HFF-Myc (cell line): ENCODE results near the gene RPUSD1.
"Not testable (repeated sequence)": the region's sequence is repeated elsewhere in the genome, so short reads cannot be mapped to it uniquely, and the experiment has no call there.

Experiments
- DNase-seq: peaks from one replicate; pipeline ENCODE4 v3.0.0-alpha.2; 2011; ENCODE audit warnings: low read depth; ENCODE audit errors: extremely low read depth
- H3K4me3 ChIP-seq: replicated peaks from 2 replicates; pipeline ENCODE4 v1.5.1; 2011; ENCODE audit warnings: low read depth, mild to moderate bottlenecking, control low read depth, low read length
- TF ChIP-seq, protein P1 (sequence below): IDR thresholded peaks from 2 replicates; pipeline ENCODE4 v1.5.1; 2012; ENCODE audit warnings: mild to moderate bottlenecking, low read depth, low read length, control low read depth; ENCODE audit errors: missing control alignments

RPUSD1 gene, protein sequence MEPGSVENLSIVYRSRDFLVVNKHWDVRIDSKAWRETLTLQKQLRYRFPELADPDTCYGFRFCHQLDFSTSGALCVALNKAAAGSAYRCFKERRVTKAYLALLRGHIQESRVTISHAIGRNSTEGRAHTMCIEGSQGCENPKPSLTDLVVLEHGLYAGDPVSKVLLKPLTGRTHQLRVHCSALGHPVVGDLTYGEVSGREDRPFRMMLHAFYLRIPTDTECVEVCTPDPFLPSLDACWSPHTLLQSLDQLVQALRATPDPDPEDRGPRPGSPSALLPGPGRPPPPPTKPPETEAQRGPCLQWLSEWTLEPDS

DNA sequence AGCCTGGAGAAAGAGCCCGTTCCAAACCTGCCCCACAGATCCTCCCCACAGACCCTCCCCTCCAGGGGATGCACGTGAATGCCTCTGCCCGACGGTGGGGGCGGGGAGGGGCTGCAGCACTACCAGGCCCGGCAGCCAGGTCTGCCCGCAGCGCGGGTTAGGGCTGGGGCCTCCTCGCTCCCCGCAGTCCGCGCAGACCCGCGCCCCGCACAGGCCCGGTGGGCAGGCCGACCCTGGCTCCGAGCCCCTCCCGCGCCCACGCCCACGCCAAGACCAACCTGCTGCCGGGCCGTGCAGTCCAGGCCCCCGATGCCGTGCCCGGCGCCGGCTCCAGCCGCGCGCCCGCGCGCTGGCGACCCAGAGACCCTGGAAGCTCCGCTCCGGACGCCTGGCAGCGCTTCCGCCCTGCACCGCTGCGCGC is at the start of gene RPUSD1:
RPUSD1 (minus strand) TSS at position 404 of the 421 bp plus-strand sequence. CDS start 644 bp downstream, outside the sequence.
- TF ChIP-seq, protein P1, sequence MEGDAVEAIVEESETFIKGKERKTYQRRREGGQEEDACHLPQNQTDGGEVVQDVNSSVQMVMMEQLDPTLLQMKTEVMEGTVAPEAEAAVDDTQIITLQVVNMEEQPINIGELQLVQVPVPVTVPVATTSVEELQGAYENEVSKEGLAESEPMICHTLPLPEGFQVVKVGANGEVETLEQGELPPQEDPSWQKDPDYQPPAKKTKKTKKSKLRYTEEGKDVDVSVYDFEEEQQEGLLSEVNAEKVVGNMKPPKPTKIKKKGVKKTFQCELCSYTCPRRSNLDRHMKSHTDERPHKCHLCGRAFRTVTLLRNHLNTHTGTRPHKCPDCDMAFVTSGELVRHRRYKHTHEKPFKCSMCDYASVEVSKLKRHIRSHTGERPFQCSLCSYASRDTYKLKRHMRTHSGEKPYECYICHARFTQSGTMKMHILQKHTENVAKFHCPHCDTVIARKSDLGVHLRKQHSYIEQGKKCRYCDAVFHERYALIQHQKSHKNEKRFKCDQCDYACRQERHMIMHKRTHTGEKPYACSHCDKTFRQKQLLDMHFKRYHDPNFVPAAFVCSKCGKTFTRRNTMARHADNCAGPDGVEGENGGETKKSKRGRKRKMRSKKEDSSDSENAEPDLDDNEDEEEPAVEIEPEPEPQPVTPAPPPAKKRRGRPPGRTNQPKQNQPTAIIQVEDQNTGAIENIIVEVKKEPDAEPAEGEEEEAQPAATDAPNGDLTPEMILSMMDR: no peak
- peak within 1 kb of the TSS; percentile 91 for H3K4me3 ChIP-seq
- no peak for DNase-seq

DNA sequence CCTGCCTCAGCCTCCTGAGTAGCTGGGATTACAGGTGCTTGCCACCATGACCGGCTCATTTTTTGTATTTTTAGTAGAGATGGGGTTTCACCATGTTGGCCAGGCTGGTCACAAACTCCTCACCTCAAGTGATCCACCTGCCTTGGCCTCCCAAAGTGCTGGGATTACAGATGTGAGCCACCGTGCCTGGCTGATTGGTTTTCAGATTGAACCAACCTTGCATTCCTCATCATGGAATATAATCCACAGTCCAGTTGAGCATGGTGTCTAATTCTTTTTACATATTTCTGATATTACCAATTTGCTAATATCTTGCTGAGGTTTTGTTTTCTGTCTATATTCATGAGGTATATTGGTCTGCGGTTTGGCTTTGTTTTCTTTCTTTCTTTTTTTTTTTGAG is 48.6 kb upstream of the RPUSD1 start:
- not testable (repeated sequence) for DNase-seq, H3K4me3 ChIP-seq

DNA sequence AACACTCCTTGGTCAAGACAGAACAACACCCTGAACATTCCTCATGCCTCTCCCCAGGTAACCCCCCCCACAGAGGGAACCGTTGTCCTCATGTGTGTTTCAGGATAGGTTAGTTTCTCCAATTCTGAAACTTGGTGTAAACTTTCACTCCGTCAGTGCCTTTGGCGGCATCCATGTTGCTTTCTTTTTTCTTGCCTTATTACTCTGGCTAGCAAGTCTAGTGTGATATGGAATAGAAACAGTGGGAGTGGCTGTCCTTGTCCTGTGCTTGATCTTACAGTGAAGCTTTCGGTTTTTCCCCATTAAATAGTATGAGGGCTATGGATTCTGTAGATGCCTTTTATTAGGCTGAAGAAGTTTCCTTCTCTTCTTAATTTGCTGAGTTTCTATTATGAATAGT is 48.0 kb upstream of the RPUSD1 start:
- no peak overlapping the region for H3K4me3 ChIP-seq
- TF ChIP-seq, protein P1: no peak
- DNase-seq: no peak

DNA sequence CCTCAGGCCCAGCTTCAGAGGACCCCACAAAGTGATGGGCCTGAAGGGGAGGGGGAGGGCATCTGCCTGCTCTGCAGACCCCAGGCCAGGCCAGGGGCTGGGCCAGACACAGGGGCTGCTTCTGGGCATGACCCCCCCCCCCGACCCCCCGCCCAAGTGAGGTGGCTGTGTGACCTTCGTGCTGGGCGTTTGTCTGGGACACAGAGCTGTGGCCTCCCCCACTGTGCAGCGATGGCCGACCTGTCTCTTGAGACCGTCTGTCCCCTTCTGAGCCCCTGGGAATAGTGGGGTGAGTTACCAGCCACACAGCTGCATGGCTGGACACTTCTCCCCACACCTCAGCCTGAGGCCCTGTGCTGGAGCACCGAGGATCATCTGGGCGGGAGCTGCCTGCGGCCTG is 47.2 kb upstream of the RPUSD1 start:
- no peak overlapping the region for H3K4me3 ChIP-seq
- TF ChIP-seq, protein P1: no peak
- DNase-seq: no peak

DNA sequence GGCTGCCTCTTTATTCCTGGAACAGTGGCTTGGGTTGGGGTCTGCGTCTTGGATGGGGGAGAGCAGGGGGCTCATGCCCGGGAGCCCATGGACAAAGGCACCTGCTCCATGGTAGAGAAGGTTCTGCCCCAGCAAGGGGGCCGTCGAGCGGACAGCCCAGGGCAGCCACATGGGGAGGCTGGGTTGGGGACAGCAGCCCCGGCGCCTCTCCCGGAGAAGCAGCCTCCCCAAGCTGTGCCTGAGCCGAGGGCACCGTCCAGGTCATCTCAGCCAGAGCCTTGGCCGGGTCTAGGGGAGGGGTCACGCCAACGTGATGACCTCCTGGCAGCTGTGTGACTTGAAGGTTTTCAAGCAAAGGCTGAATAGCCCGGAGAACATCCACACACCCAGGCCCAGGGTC is 45.2 kb upstream of the RPUSD1 start:
- no peak overlapping the region for H3K4me3 ChIP-seq
- TF ChIP-seq, protein P1: no peak
- no peak for DNase-seq

DNA sequence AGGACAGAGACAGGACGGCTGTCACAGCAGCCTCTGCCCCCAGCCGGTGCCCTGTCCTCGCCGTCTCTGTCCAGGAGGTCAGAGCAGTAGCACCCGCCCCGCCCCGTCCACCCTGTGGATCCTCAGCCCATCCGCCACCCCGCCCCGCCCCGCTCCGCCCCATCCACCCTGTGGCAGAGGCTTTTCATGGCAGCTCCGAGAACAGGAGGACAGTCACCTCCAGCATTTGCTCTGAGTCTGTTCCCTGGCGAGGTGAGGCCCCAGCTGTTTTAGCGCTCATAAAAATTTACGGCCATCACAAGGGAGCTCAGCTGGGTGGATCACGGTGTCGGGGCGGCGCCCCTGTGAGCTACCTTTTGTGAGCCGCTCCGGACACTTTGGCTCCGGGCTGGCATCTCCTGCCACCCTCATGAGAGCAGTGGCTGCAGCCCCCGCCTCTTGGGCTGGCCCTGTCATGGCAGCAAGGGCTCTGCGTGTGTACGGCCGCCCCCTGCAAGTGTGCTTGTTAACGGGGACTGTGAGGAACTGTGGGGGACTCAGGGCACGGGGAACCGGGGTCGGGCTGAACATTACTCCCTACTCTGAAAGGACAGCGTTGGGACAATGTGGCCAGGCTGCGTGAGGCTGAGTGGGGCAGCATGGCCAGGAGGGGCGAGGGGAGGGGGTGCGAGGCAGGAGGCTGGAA is 44.6 kb upstream of the RPUSD1 start:
- TF ChIP-seq, protein P1: no peak
- H3K4me3 ChIP-seq: no peak overlapping the region
- no peak for DNase-seq

DNA sequence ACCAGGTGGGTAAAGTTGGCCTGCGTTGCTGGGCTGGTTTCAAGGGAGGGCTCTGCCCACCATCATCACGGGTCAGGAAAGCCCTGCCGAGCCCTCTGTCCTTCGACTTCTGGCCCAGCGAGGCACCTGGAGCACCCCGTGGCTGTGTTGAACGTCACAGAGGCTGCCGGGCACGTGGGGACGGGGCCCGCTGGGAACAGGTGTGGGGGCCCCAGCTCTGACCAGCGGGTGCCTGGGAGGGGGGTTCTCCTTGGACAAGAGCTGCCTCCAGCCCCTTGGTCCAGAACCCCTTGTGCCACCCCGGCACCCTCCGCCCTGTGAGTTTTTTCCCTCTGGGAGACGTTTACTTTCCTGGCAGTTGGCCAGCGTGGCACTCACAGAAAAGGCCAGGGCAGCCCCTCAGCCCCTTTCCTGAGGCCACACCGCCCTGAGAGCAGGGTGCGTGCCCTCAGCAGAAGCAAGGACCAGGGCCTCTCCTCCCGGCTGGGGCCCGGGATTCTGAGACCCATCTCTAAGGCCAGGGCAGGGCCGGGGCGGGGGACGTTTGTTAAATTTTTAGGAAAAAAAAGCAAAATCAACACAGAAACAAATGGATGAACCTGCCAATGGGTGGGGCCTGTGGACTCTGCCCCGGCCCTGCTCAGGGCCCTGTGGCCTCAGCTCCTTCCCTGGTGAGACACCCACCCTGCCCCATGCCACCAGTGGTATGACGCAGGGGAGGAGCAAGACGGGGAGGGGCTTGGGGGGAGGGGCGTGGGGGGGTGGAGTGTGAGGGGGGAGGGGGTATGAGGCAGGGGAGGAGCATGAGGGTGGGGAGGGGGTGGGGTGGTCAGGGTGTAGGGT is 43.6 kb upstream of the RPUSD1 start:
- no peak overlapping the region for H3K4me3 ChIP-seq
- no peak for DNase-seq
- TF ChIP-seq, protein P1: no peak
